ENCODE results near the gene USP54.

USP54 gene

DNA sequence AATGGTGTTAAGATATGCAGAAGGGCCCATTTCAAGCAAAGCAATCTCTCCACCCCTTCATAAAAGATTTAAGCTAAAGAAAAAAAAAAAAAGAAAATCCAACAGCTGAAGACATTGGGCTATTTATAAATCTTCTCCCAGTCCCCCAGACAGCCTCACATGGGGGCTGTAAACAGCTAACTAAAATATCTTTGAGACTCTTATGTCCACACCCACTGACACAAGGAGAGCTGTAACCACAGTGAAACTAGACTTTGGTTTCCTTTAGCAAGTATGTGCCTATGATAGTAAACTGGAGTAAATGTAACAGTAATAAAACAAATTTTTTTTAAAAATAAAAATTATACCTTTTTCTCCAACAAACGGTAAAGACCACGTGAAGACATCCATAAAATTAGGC lies 123.9 kb downstream of the USP54 start:
- DNase-seq (ENCODE audit: low spot score), result peak; percentile 4

DNA sequence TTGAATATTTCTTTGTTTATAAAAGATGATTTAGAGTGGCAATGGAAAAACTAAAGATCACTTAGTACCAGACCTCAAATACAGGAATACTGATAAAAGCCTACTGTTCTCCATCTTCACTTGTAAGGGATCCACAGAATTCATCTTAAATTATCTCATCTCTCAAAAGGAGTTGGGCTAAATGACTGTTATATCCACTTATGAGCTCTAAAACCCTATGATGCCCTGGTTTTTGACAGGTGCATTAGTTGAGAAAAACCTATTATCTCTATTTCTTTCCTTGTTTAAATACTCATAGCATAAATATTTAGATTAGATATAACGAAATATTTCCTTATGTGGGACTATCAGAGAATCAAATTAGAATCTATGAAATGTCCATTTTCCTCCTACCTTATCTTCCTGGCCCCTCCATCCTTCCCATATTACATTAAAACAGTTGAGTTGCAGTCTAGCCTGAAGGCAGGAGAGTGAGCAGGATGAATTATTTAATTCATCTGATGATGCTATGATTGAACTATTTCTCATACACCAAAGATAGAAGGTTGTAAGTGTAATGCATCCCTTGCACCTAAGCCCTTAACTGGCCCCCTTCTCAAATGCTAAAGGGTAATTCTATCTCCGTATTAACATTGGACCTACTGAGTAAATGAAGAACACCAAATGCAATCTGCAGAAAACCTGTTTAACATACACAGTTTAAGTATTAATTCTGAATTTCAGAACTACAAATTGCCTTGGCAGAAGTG lies 125.0 kb downstream of the USP54 start:
- no peak for DNase-seq (ENCODE audit: low spot score)

DNA sequence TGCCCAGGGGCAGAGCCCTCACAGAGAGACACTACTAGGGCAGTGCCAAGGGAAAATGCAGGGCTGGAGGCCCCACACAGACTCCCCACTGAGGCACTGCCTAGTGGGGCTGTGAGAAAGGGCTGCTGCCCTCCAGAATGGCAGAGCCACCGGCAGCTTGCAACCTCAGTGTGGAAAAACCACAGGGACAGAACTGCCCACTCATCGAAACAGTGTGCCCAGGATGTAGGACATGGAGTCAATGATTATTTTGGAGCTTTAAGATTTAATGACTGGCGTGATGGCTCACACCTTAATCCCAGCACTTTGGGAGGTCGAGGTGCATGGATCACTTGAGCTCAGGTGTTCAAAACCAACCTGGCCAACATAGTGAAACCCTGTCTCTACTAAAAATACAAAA lies 130.2 kb downstream of the USP54 start:
- DNase-seq (ENCODE audit: low spot score), result no peak

DNA sequence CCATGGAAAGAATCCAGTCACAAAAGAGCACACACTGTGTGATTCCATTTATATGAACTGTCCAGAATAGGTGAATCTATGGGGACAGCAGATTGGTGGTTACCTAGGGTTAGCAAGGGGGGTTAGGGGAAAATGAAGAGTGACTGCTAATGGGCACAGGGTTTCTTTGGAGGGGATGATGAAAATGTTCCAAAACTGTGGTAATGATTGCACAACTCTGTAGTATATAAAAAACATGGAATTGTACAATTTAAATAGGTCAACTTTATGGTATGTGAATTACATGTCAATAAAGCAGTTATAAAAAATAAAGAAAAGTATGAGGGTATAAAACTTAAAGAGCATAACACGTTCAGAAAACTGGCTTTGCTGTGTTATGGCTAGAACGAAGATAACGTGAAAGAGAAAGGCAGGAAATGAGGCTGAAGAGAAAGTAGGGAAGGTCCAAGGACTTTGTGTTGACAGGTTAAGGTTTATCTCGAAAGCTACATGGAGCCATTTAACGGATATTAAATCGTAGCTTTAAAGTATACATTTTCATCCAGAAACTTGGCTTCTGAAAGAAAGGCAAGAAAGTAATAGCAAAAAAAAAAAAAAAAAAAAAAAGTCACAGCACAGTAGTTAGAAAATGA lies 131.3 kb downstream of the USP54 start:
- DNase-seq (ENCODE audit: low spot score), result no peak

DNA sequence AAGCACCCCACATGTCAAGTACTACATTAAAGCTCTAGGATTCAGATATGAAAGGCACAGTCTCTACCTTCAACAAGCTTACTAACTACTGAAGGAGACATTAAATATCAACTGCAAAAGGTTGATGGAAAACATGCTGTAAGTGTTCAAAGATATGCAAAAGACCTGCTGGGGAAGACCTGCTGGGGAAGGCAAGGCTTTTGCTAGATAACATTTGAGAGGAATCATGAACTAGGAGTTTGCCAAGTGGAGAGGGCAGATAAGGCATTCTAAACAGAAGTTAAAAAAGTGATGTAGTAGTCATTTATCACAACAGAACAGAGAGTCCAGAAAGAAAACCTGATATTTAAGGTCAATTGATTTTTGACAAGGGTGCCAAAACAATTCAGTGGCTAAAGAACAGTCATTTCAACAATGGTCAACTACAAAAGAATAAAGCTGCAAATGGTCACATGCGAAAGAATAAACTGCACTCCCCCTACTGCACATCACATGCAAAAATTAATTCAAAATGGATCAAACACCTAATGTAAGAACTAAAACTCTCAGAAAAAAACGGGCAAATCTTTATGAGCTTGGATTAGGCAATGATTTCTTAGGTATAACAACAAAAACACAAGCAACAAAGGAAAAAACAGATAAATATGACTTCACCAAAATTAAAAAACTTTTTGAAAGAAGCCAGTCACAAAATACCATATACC lies 134.8 kb downstream of the USP54 start:
- no peak for DNase-seq (ENCODE audit: low spot score)

DNA sequence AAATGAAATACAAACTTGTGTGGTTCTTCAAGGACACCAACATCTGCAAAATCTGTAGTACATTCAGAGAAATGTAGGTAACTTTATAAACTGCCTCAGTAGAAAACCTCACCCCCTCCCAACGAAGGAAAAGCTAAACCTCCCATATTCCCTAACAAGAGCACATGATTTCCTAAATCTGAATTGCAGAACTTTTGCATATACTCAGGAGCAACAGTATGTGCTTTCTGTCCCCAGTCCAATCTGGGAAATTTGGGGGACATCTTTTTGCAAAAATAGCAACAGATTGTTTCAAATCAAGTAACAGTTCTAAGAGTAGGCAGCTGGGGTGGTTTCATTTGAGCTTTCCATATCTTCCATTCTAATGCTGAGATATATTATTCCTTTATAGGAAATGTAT lies 142.0 kb downstream of the USP54 start:
- no peak for DNase-seq (ENCODE audit: low spot score)

DNA sequence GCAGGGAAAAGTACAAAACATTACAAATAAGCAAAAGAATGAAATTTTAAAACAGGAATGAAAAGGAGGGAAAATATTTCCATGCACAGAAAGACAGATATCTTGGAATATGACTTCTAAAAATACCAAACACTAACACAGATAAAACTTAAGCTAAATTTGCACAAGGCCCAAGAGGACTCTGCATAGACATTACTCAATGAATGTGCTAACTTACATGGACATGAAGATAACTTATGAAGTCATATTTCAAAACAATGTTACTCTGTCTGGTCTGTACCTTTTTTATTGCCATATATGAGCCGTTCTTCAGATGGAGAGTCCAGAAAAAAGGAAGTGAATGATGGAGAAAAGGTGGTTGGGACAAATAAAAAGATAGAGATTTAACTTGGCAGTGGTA lies 142.8 kb downstream of the USP54 start:
- DNase-seq (ENCODE audit: low spot score), result no peak

All from CD4-positive, alpha-beta T cell treated with Interleukin-2 at 100 ng/mL for 4 hours (primary cell).